Thoracic aorta (tissue), 2 donors: ENCODE measurements around the gene CDK18. TPM values are rescaled to one million over a fixed set of nuclear protein-coding genes. Genes with fewer than 3 reads are reported as not detected.

Source experiments
- ATAC-seq: fragments of 150-250 bp; one replicate; pipeline ENCODE4 v1.8.0; 2017; ENCODE audit warnings: low read depth; ENCODE audit not compliant: insufficient number of reproducible peaks, low FRiP score
- DNase-seq: peaks from one replicate; pipeline ENCODE4 v3.0.0-alpha.2; 2020; ENCODE audit warnings: low spot score
- H3K27ac ChIP-seq, 2 donors: fragments of 200-600 bp; sonication (generic); 1 replicate in 1 of 2; 2 replicates in 1 of 2; pipeline ENCODE4 v1.5.1; 2016; ENCODE audit warnings: mild to moderate bottlenecking in 2 of 2, moderate library complexity in 2 of 2
- H3K27me3 ChIP-seq: fragments of 200-600 bp; sonication (generic); replicated peaks from 2 replicates; pipeline ENCODE4 v1.6.0; 2016; ENCODE audit warnings: mild to moderate bottlenecking; ENCODE audit not compliant: insufficient read depth
- H3K36me3 ChIP-seq: fragments of 200-600 bp; sonication (generic); one replicate; pipeline ENCODE4 v1.5.1; 2016
- H3K4me1 ChIP-seq, 2 donors: fragments of 200-600 bp; sonication (generic); 1 replicate in 1 of 2; 2 replicates in 1 of 2; pipeline versions ENCODE4 v1.5.1 to v1.6.0; 2016; ENCODE audit warnings: low read depth in 2 of 2, mild to moderate bottlenecking in 1 of 2; ENCODE audit not compliant: control insufficient read depth in 1 of 2
- H3K4me3 ChIP-seq: fragments of 200-600 bp; sonication (generic); 2 replicates; pipeline ENCODE4 v1.5.1; 2016; ENCODE audit warnings: mild to moderate bottlenecking
- H3K9me3 ChIP-seq: fragments of 200-600 bp; sonication (generic); 2 replicates; pipeline ENCODE4 v1.5.1; 2016
- total RNA-seq, 2 donors: library from RNA; depleted of rRNA; stranded (reverse); fragments of >200 nt; gene quantifications; one replicate each; pipeline versions ENCODE4 v1.1.0 to v1.2.3, GENCODE V29; 2016
- TF ChIP-seq, protein P1 (sequence below): fragments of 200-600 bp; sonication (generic); IDR thresholded peaks from one replicate; pipeline ENCODE4 v1.5.1; 2019; ENCODE audit warnings: antibody characterized with exemption

Gene CDK18
- total RNA-seq, 2 donors from 2014 or later = 18.6 to 35.2 TPM

DNA sequence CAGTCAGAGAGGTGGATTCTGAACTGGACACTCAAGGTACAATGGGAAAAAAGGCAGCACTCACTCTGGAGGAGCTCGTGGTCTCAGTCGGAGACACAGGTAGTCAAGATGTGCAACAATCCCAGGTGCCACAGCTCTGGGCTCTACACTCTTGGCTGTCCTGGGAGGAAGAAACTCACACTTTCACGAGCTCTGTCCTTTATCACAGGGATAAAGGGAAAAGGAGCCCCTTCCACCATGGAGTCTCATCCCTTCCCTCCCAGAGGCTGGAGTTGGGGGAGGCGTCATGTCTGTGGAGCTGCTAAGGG, 20.3 kb downstream of the CDK18 start:
- peaks cover 4% of the 10 kb centered on the region for H3K36me3 ChIP-seq
- TF ChIP-seq, protein P1, sequence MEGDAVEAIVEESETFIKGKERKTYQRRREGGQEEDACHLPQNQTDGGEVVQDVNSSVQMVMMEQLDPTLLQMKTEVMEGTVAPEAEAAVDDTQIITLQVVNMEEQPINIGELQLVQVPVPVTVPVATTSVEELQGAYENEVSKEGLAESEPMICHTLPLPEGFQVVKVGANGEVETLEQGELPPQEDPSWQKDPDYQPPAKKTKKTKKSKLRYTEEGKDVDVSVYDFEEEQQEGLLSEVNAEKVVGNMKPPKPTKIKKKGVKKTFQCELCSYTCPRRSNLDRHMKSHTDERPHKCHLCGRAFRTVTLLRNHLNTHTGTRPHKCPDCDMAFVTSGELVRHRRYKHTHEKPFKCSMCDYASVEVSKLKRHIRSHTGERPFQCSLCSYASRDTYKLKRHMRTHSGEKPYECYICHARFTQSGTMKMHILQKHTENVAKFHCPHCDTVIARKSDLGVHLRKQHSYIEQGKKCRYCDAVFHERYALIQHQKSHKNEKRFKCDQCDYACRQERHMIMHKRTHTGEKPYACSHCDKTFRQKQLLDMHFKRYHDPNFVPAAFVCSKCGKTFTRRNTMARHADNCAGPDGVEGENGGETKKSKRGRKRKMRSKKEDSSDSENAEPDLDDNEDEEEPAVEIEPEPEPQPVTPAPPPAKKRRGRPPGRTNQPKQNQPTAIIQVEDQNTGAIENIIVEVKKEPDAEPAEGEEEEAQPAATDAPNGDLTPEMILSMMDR = no peak
- peaks cover 0 to 12% of the 10 kb centered on the region in 2 donors for H3K4me1 ChIP-seq
- H3K9me3 ChIP-seq = no peaks in the 10 kb centered on the region
- no peak for ATAC-seq
- no peak overlapping the region for H3K4me3 ChIP-seq
- DNase-seq = no peak
- no peak overlapping the region for H3K27ac ChIP-seq
- H3K27me3 ChIP-seq = no peaks in the 10 kb centered on the region

DNA sequence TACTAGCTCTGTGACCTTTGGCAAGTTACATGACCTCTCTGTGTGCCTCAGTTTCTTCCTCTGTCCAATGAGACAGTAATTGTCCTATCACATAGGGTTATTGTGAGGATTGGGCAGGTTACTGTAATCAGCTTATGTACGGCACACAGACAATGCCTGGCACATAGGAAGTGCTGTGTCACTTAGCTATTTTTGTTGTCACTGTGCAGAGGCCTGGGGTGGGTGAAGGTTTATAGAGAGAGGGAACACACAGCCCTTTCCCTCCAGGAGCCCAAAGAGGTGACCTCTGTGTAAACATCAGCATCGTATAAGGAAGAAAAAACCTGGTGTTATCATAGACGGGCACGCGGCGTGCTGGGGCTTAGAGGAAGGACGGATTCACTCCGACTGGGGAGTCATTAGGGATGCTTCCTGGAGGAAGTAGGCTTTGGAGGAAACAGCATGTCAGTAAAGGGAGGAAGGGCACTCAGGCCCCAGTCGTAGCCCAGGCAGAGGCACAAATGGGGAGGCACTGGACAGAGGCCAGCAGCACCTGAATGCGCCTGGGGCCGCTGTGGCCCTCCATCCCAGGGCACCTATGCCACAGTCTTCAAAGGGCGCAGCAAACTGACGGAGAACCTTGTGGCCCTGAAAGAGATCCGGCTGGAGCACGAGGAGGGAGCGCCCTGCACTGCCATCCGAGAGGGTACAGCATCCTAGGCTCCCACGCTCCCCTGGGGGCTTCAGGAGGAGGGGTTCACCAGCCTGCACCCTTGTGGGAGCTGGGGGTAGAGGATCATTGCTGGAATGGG, 21.2 kb downstream of the CDK18 start:
- H3K4me1 ChIP-seq = peaks cover 0 to 9% of the 10 kb centered on the region in 2 donors
- no peak for ATAC-seq
- no peaks in the 10 kb centered on the region for H3K9me3 ChIP-seq
- no peaks in the 10 kb centered on the region for H3K27me3 ChIP-seq
- peaks cover 7% of the 10 kb centered on the region for H3K36me3 ChIP-seq
- TF ChIP-seq, protein P1 = no peak
- H3K4me3 ChIP-seq = no peak overlapping the region
- DNase-seq = no peak
- no peak overlapping the region for H3K27ac ChIP-seq

DNA sequence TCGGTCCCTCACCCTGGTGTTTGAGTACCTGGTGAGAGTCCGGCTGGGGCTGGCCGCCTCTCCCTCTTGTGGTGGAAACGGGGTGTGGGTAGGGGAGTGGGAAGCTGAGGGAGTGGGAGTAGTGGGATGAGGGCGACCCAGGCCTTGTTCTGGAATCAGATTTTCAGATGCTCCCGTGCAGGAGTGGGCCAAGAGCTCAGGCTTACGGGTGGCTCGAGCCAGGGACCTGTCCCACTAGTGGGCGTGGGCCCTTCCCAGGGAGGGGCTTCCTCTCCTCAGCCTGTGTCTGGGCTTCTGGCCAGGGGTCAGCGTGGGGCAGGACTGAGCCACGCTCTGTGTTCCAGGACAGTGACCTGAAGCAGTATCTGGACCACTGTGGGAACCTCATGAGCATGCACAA, 22.0 kb downstream of the CDK18 start:
- no peaks in the 10 kb centered on the region for H3K9me3 ChIP-seq
- H3K4me3 ChIP-seq = no peak overlapping the region
- no peak for DNase-seq
- peaks cover 14% of the 10 kb centered on the region for H3K36me3 ChIP-seq
- no peaks in the 10 kb centered on the region for H3K27me3 ChIP-seq
- no peak overlapping the region for H3K27ac ChIP-seq
- ATAC-seq = no peak
- peaks cover 0 to 9% of the 10 kb centered on the region in 2 donors for H3K4me1 ChIP-seq
- TF ChIP-seq, protein P1 = no peak

DNA sequence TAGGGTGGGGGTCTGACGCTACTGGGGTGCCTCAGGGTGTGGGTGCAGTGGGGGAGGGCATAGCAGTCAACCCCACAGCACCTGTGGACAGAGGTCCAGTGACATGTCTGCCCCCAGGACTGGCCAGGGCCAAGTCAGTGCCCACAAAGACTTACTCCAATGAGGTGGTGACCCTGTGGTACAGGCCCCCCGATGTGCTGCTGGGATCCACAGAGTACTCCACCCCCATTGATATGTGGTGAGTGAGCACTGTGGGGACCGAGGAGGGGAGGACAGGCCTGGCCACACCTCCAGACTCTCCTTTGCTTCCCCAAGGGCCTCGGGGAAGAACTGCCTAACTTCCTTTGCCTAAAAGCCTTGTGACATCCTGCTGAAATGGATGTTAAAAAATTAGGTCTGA, 23.5 kb downstream of the CDK18 start:
- no peaks in the 10 kb centered on the region for H3K9me3 ChIP-seq
- ATAC-seq (no peak), DNase-seq (no peak)
- TF ChIP-seq, protein P1 = no peak
- H3K36me3 ChIP-seq = peaks cover 22% of the 10 kb centered on the region
- peaks cover 0 to 9% of the 10 kb centered on the region in 2 donors for H3K4me1 ChIP-seq
- H3K27me3 ChIP-seq = no peaks in the 10 kb centered on the region
- H3K27ac ChIP-seq = no peak overlapping the region
- no peak overlapping the region for H3K4me3 ChIP-seq

DNA sequence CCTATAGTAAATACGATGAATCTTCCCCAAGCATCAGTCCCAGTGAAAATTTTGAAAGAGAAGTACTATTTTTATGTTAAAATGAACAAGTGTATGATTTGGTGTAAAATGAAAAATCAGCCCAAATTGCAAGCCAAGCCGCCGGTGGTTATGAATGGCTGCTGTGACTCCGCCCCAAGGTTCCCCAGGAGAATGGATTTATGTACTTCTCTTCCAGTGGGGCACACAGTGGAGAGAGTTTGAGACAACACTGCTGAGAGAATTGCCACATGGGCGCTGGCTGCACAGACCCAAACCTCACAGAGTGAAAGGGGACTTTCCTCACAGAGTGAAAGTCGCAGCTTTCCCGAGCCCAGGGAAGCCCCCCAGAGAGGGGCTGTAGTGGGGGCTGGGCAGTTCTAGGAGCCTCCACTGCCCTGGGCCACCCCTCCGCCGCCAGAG, 24.0 kb downstream of the CDK18 start:
- H3K27me3 ChIP-seq = no peaks in the 10 kb centered on the region
- no peak for ATAC-seq
- no peak overlapping the region for H3K4me3 ChIP-seq
- H3K36me3 ChIP-seq = peaks cover 19% of the 10 kb centered on the region
- H3K4me1 ChIP-seq = peaks cover 0 to 9% of the 10 kb centered on the region in 2 donors
- TF ChIP-seq, protein P1 = no peak
- H3K27ac ChIP-seq = no peak overlapping the region
- H3K9me3 ChIP-seq = no peaks in the 10 kb centered on the region
- no peak for DNase-seq
